COR-L47 (cell line): ENCODE data around the gene SPATA18.
"Not testable (repeated sequence)": the region's sequence is repeated elsewhere in the genome, so short reads cannot be mapped to it uniquely, and the experiment has no call there.

Experiments used
- DNase-seq: peaks from one replicate; lab custom pipeline; 2025; lab: John Stamatoyannopoulos, UW

SPATA18 gene

GRCh38 chr4:52107336-52107735 lies 56.2 kb downstream of the SPATA18 start:
- DNase-seq = no peak

- DNase-seq = no peak
Observed at GRCh38 chr4:52107745-52108144, 56.6 kb downstream of the SPATA18 start.

- no peak for DNase-seq
Observed at GRCh38 chr4:52110171-52110570, 59.1 kb downstream of the SPATA18 start.

GRCh38 chr4:52111995-52112394 lies 60.9 kb downstream of the SPATA18 start:
- DNase-seq = no peak

- no peak for DNase-seq
Observed at GRCh38 chr4:52112411-52112810, 61.3 kb downstream of the SPATA18 start.

- DNase-seq = no peak
Observed at GRCh38 chr4:52116641-52117040, 65.5 kb downstream of the SPATA18 start.

GRCh38 chr4:52126226-52126625 lies 75.1 kb downstream of the SPATA18 start:
- no peak for DNase-seq

GRCh38 chr4:52126966-52127365 lies 75.9 kb downstream of the SPATA18 start:
- DNase-seq = no peak

GRCh38 chr4:52135171-52135570 lies 84.1 kb downstream of the SPATA18 start:
- DNase-seq = no peak

- not testable (repeated sequence) for DNase-seq
Observed at GRCh38 chr4:52137152-52137551, 86.0 kb downstream of the SPATA18 start.

GRCh38 chr4:52142816-52143215 lies 91.7 kb downstream of the SPATA18 start:
- no peak for DNase-seq

- no peak for DNase-seq
Observed at GRCh38 chr4:52143815-52144214, 92.7 kb downstream of the SPATA18 start.

GRCh38 chr4:52144372-52144771 lies 93.3 kb downstream of the SPATA18 start:
- no peak for DNase-seq
